ENCODE data around the gene PNPLA8. TPM values are rescaled to one million over a fixed set of nuclear protein-coding genes. Genes with fewer than 3 reads are reported as not detected.

Gene PNPLA8, protein sequence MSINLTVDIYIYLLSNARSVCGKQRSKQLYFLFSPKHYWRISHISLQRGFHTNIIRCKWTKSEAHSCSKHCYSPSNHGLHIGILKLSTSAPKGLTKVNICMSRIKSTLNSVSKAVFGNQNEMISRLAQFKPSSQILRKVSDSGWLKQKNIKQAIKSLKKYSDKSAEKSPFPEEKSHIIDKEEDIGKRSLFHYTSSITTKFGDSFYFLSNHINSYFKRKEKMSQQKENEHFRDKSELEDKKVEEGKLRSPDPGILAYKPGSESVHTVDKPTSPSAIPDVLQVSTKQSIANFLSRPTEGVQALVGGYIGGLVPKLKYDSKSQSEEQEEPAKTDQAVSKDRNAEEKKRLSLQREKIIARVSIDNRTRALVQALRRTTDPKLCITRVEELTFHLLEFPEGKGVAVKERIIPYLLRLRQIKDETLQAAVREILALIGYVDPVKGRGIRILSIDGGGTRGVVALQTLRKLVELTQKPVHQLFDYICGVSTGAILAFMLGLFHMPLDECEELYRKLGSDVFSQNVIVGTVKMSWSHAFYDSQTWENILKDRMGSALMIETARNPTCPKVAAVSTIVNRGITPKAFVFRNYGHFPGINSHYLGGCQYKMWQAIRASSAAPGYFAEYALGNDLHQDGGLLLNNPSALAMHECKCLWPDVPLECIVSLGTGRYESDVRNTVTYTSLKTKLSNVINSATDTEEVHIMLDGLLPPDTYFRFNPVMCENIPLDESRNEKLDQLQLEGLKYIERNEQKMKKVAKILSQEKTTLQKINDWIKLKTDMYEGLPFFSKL
- total RNA-seq (10 to 100 TPM; 62.9 to 67.1 TPM), total RNA-seq (68.4 to 130 reads per million in 2 donors)

DNA sequence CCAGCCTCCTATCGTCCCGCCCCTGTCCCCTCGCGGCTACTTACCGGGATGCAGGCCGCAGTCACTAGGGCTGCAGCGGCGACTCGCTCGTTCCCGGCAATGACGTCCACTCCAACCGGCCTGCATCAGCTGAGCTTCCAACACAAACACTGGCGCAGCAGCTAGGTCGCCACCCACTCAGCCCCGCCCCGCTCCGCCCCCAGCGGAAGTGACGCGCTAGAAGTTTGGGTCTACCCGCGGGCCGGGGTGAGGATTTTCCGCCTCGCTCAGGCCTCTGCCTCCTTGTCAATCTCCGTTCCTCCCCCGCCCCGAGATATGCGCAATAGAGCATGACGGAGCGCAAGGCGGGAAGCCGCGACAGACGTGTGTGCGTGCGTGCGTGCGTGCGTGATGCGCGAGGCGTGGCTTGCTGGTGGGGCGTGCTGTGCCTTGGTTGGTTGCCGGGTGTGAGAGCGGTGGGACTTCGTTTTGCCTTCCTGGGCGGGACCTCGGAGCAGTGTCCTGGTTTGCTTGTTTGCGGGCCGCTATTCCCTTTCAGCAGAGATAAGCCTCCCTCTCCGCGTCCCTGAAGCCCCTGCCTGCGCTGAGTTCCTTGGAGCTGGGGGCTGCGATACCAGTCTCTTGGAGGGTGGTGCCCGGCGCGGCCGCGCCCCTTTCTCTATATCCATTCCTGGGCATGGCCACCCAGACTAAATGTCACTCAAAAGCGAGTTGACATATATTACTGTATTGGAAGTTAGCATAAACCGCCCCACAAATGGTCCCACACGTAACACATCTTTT is at the start of gene PNPLA8:
Gene PNPLA8, minus strand, starts transcription at position 151 of the 783 bp plus-strand sequence. CDS start 10,644 bp downstream, outside the sequence.
- H3K9me3 ChIP-seq (ENCODE audit: control insufficient read depth, low read length, poor library complexity, severe bottlenecking): no peaks in the 10 kb centered on the region
- Mint-ChIP-seq H3K4me1 (peaks cover 28% of the 10 kb centered on the region), H3K36me3 (ENCODE audit: low read depth) (peaks cover 3% of the 10 kb centered on the region), H3K27ac (peak within 1 kb of the TSS; percentile 97), H3K27me3 (no peaks in the 10 kb centered on the region), H3K4me3 (peak within 1 kb of the TSS; percentile 97)
- DNase-seq (peak; percentile 99 to 100 (median 100)), ATAC-seq (peak; percentile 92)

DNA sequence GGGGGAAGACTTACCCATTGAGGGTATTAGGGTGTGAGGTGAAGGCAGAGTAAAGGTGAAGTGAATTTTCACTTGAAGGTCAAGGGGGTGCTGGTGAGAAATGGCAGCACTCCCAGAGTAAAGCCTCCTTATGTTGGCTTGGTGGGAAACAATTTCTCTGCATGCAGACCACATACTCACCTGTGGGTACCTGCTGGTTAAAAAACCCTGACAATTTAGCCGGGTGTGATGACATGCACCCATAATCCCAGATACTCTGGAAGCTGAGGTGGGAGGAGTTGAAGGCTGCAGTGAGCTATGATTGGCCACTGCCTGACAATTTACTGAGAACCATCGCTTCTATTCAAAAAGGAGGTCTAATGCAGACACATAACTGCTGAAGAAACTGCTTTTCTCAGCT is 49.2 kb upstream of the PNPLA8 start:
- Mint-ChIP-seq H3K27ac (no peak overlapping the region), H3K27me3 (no peaks in the 10 kb centered on the region), H3K36me3 (ENCODE audit: low read depth) (peaks cover 9% of the 10 kb centered on the region), H3K4me1 (peaks cover 28% of the 10 kb centered on the region), H3K4me3 (no peak overlapping the region)
- no peaks in the 10 kb centered on the region for H3K9me3 ChIP-seq (ENCODE audit: control insufficient read depth, low read length, poor library complexity, severe bottlenecking)
- no peak for DNase-seq
- no peak for ATAC-seq

DNA sequence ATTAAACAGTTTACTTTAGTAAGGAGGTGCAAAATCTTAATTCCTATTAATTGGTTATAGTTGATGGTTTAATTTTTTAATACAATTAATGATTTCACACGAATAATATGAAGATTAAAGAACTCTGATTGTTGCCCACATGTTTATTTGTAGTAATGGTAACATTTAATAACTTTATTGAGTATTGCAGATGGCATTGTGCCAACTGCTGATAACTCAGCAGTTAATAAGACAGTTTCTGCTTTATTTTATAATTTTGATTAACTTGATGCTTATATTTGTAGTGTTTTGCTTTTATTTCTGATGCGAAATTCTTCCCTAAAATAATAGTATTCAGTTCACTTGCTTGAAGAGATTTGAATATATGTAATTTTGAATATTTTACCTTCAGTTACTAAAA is 46.5 kb upstream of the PNPLA8 start:
- H3K36me3 Mint-ChIP-seq (ENCODE audit: low read depth): peaks cover 12% of the 10 kb centered on the region
- H3K9me3 ChIP-seq (ENCODE audit: control insufficient read depth, low read length, poor library complexity, severe bottlenecking): no peaks in the 10 kb centered on the region
- H3K27ac Mint-ChIP-seq: no peak overlapping the region
- ATAC-seq (no peak), DNase-seq (no peak)
- peaks cover 41% of the 10 kb centered on the region for H3K4me1 Mint-ChIP-seq
- no peak overlapping the region for H3K4me3 Mint-ChIP-seq
- H3K27me3 Mint-ChIP-seq: no peaks in the 10 kb centered on the region

DNA sequence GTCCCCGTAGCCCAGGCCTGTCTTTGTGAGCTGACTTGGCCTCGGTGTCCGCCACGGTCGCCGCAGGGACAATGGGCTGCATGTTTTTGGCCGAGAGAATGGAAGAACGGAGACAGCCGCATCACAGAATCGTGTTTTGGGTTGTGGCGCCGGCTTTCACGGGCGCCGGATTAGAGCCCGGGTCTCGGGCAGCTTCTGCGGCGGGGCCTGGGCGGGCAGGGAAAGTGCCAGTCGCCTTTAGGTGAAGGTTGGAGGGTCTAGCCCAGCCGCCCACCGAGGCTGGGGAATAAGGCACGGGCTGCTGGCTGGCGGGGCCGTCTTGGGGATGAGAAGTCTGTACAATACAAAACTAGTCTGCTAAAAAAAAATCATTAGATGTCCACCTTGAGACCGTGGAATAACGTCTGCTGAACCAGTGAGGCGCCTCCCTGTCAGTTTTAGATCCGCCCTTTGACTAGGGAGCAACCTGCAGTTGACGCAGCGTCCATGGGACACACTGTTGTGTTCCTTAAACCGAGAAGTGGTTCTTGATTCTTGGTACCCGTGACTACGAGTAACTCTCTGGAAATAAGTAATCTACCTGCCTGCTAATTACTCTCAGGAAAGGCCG is 44.3 kb upstream of the PNPLA8 start:
- DNase-seq: peak; percentile 17 to 23 (median 22)

DNA sequence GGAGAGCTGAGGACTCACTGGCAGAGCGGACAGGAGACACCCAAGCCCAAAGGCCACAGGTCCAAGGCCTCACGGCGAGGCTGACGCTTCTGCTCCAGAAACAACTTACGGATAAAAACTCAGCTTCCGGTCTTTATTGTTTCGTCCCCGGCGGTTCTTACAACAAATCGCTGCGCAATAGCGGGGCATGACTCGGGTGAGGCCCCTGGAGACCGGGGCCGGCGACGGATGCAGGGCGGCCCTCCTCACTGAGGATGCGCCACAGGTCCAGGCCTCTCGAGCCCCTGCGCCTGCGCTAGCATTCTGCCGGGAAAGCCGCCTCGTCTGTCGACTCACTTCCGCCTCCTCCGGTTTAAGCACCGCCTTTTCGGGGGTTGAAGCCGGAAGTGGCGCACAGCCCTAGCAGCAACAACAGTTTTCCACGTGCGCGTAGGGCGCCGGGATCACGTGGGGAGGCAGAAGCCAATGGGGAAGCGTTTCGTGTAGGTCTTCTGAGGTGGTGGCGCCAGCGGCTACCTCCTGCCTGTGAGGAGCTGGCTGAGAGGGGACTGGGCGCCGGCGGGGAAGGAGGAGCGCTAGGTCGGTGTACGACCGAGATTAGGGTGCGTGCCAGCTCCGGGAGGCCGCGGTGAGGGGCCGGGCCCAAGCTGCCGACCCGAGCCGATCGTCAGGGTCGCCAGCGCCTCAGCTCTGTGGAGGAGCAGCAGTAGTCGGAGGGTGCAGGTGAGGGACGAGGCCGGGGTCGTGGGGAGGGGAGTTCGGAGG is 43.6 kb upstream of the PNPLA8 start, which contains the start of the genes DNAJB9 and THAP5:
Gene DNAJB9, plus strand, starts transcription at position 494 of the 765 bp plus-strand sequence. CDS start 1,853 bp downstream, outside the sequence.
Gene THAP5, minus strand, starts transcription at position 326 of the 765 bp plus-strand sequence. Its CDS starts 137 bp downstream, at position 189.
- Mint-ChIP-seq H3K36me3 (ENCODE audit: low read depth) (peaks cover 10% of the 10 kb centered on the region), H3K4me3 (peak within 1 kb of the TSS; percentile 100), H3K4me1 (peaks cover 32% of the 10 kb centered on the region), H3K27ac (peak within 1 kb of the TSS; percentile 100), H3K27me3 (no peaks in the 10 kb centered on the region)
- DNase-seq (peak; percentile 95 to 99 (median 98)), ATAC-seq (peak; percentile 91)
- no peaks in the 10 kb centered on the region for H3K9me3 ChIP-seq (ENCODE audit: control insufficient read depth, low read length, poor library complexity, severe bottlenecking)

More for the DNA sequence above, 44.3 kb upstream of the PNPLA8 start:
- Mint-ChIP-seq H3K27ac (peak overlapping the region; percentile 100), H3K4me3 (peak overlapping the region; percentile 100), H3K36me3 (ENCODE audit: low read depth) (peaks cover 10% of the 10 kb centered on the region), H3K4me1 (peaks cover 34% of the 10 kb centered on the region), H3K27me3 (no peaks in the 10 kb centered on the region)
- peak; percentile 5 for ATAC-seq
- H3K9me3 ChIP-seq (ENCODE audit: control insufficient read depth, low read length, poor library complexity, severe bottlenecking): no peaks in the 10 kb centered on the region

DNA sequence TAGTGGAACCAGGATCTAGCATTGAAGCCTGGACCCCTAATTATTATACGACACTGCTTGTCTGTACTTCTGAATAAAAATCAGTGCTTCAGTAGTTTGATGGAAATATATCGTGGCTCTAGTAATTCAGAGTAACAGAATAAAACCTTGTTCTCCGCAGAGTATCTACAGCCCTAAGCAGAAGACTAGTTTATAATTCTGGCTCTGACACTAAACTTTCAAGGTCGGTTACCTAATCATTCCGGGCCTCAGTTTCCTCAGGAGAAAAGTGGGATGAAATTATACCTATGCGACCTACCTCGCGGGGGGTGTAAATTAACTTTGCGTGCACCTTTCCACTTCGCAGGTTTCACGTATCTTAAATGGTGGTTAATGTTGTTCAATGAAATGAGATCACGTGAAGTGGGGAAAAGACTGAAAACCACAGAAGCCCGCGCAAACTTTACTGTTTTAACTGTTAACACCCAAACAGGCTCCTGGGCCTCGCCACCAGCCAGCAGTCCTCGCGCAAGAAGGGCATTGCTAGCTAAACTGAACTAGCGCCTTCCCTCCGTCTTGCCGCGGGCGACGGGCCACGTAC is 43.0 kb upstream of the PNPLA8 start:
- ATAC-seq (peak; percentile 37), DNase-seq (peak in 1 of 3 donors; percentile 46)
- H3K9me3 ChIP-seq (ENCODE audit: control insufficient read depth, low read length, poor library complexity, severe bottlenecking): no peaks in the 10 kb centered on the region
- H3K4me3 Mint-ChIP-seq: peak overlapping the region; percentile 100
- H3K27ac Mint-ChIP-seq: peak overlapping the region; percentile 100
- H3K4me1 Mint-ChIP-seq: peaks cover 29% of the 10 kb centered on the region
- no peaks in the 10 kb centered on the region for H3K27me3 Mint-ChIP-seq
- H3K36me3 Mint-ChIP-seq (ENCODE audit: low read depth): peaks cover 10% of the 10 kb centered on the region

DNA sequence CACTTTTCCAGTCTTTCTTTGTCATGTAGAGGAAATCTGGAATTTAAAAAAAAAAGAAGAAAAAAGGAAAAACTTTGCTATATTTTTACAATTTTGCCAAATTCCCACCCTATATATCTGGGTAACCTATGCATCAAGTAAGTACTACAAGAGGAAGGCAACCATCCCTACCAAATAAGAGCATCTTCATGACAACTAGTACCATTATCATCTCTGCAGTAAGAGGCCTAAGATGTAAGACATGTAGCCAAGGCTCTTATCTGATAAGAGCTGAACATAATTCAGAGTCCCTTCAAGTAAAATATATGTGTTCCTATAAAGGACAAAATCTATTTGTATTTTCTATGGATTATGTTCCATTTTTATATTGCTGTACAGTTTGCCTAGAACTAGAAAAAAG is 40.1 kb upstream of the PNPLA8 start:
- Mint-ChIP-seq H3K27ac (no peak overlapping the region), H3K4me3 (no peak overlapping the region), H3K27me3 (no peaks in the 10 kb centered on the region), H3K4me1 (peaks cover 24% of the 10 kb centered on the region), H3K36me3 (ENCODE audit: low read depth) (peaks cover 11% of the 10 kb centered on the region)
- no peak for ATAC-seq
- DNase-seq: no peak
- no peaks in the 10 kb centered on the region for H3K9me3 ChIP-seq (ENCODE audit: control insufficient read depth, low read length, poor library complexity, severe bottlenecking)

DNA sequence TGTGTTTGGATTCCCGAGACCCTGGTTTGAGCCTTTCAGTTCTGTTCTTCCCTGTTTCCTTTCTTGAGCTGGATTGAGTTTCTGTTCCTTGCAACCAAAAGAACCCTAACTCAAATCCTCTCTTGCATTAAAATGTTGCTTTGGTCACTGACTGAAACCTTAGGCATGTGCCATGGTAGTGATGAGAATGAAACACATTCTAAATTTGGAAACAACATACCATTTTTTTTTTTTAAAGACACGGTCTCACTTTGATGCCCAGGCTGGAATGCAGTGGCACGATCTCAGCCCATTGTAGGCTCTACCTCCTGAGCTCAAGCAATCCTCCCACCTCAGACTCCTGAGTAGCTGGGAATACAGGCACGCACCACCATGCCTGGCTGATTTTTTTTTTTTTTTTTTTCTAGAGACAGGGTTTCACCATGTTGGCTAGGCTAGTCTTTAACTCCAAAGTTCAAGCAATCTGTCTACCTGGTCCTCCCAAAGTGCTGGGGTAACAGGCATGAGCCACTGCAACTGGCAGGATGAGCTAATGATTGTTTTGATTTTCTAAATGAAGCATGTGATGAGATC is 35.2 kb upstream of the PNPLA8 start:
- Mint-ChIP-seq H3K36me3 (ENCODE audit: low read depth) (peaks cover 8% of the 10 kb centered on the region), H3K4me3 (no peak overlapping the region), H3K27me3 (no peaks in the 10 kb centered on the region), H3K27ac (no peak overlapping the region), H3K4me1 (peaks cover 7% of the 10 kb centered on the region)
- no peak for ATAC-seq
- no peak for DNase-seq
- H3K9me3 ChIP-seq (ENCODE audit: control insufficient read depth, low read length, poor library complexity, severe bottlenecking): no peaks in the 10 kb centered on the region

DNA sequence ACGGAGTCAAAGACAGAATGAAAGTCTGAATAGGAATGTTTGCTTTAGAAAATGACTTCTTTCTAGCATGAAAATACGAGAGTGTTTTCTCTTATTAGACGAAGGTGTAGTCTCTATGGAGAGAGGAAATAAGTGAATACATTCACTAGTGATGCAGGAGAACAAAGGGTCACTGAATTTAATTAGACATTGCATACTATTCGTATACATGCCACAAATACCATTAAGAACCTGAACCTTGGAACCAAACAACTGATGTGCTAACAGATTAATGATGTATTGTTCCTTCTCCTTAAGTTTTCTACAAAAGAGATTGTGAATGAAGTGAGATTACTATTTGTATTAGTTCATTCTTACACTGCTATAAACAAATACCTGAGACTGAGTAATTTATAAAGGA is 33.3 kb upstream of the PNPLA8 start:
- H3K9me3 ChIP-seq (ENCODE audit: control insufficient read depth, low read length, poor library complexity, severe bottlenecking): no peaks in the 10 kb centered on the region
- H3K27ac Mint-ChIP-seq: no peak overlapping the region
- peaks cover 3% of the 10 kb centered on the region for H3K4me1 Mint-ChIP-seq
- H3K27me3 Mint-ChIP-seq: no peaks in the 10 kb centered on the region
- no peak for DNase-seq
- H3K36me3 Mint-ChIP-seq (ENCODE audit: low read depth): peaks cover 5% of the 10 kb centered on the region
- no peak for ATAC-seq
- H3K4me3 Mint-ChIP-seq: no peak overlapping the region

DNA sequence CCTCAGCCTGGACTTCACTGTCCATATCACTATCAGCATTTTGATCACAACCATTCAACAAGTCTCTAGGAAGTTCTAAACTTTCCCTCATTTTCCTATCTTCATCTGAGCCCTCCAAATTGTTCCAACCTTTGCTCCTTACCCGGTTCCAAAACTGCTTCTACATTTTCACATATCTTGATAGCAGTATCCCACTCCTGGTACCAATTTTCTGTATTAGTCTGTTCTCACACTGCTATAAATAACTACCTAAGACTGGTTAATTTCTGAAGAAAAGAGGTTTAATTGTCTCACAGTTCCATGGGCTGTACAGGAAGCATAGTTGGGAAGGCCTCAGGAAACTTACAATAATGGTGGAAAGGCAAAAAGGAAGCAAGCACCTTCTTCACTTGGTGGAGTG is 31.7 kb upstream of the PNPLA8 start:
- ATAC-seq (no peak), DNase-seq (no peak)
- H3K27ac Mint-ChIP-seq: no peak overlapping the region
- H3K27me3 Mint-ChIP-seq: no peaks in the 10 kb centered on the region
- no peak overlapping the region for H3K4me3 Mint-ChIP-seq
- no peaks in the 10 kb centered on the region for H3K9me3 ChIP-seq (ENCODE audit: control insufficient read depth, low read length, poor library complexity, severe bottlenecking)
- H3K36me3 Mint-ChIP-seq (ENCODE audit: low read depth): peaks cover 5% of the 10 kb centered on the region
- H3K4me1 Mint-ChIP-seq: peaks cover 3% of the 10 kb centered on the region

DNA sequence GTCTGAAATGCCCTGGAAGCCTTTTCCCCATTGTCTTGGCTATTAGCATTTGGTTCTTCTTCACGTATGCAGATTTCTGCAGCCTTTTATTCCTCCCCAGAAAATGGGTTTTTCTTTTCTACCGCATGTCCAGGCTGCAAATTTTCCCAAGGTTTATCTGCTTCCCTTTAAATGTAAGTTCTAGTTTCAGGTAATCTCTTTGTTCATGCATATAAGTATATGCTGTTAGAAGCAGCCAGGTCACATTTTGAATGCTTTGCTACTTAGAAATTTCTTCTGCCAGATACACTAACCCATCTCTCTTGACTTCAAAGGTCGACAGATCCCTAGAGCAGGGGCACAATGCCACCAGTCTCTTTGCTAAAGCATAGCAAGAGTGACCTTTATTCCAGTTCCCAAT is 31.3 kb upstream of the PNPLA8 start:
- H3K27ac Mint-ChIP-seq: no peak overlapping the region
- H3K4me1 Mint-ChIP-seq: peaks cover 3% of the 10 kb centered on the region
- peaks cover 5% of the 10 kb centered on the region for H3K36me3 Mint-ChIP-seq (ENCODE audit: low read depth)
- no peaks in the 10 kb centered on the region for H3K9me3 ChIP-seq (ENCODE audit: control insufficient read depth, low read length, poor library complexity, severe bottlenecking)
- DNase-seq (no peak), ATAC-seq (no peak)
- H3K27me3 Mint-ChIP-seq: no peaks in the 10 kb centered on the region
- H3K4me3 Mint-ChIP-seq: no peak overlapping the region

Measured in T-helper 17 cell (primary cell).